PFSK-1 (cell line): ENCODE data around the gene TBC1D32.

Source experiments
- FOXP2 ChIP-seq: optimal IDR thresholded peaks from 2 replicates; pipeline ENCODE3; 2011; ENCODE audit warnings: borderline replicate concordance, control low read depth, inconsistent platforms; ENCODE audit not compliant: insufficient read depth; ENCODE audit errors: extremely low read length, extremely low read depth
- POLR2AphosphoS5 ChIP-seq: IDR thresholded peaks from 2 replicates; pipeline ENCODE4 v1.6.1; 2012; ENCODE audit warnings: low read depth, mild to moderate bottlenecking, control low read depth, low read length, moderate library complexity
- REST ChIP-seq, 2 experiments: IDR thresholded peaks; 2 replicates each; pipeline versions ENCODE4 v1.6.1 to v1.8.0; 2011 to 2012; ENCODE audit warnings: low read depth in 2 of 2, low read length in 2 of 2, control low read depth in 1 of 2, inconsistent platforms in 1 of 2, mild to moderate bottlenecking in 1 of 2, moderate library complexity in 1 of 2; ENCODE audit not compliant: insufficient read depth in 1 of 2
- SIN3A ChIP-seq: IDR thresholded peaks from 2 replicates; pipeline ENCODE4 v1.6.1; 2012; ENCODE audit warnings: mild to moderate bottlenecking, low read length, moderate library complexity, borderline replicate concordance; ENCODE audit not compliant: insufficient read depth
- TAF1 ChIP-seq: IDR thresholded peaks from 2 replicates; pipeline ENCODE4 v1.6.1; 2012; ENCODE audit warnings: low read length, control low read depth, borderline replicate concordance; ENCODE audit not compliant: insufficient read depth

Gene TBC1D32

GRCh38 chr6:121319112-121319553 is 15.1 kb downstream of the TBC1D32 start:
- TF ChIP-seq POLR2AphosphoS5 (no peak), SIN3A (no peak), TAF1 (no peak), REST (IDR thresholded peaks at IDR 0.05; ENCODE audit: insufficient read depth in 1 of 2, low read depth in 2 of 2, low read length in 2 of 2) (no peak), FOXP2 (no peak)

DNA sequence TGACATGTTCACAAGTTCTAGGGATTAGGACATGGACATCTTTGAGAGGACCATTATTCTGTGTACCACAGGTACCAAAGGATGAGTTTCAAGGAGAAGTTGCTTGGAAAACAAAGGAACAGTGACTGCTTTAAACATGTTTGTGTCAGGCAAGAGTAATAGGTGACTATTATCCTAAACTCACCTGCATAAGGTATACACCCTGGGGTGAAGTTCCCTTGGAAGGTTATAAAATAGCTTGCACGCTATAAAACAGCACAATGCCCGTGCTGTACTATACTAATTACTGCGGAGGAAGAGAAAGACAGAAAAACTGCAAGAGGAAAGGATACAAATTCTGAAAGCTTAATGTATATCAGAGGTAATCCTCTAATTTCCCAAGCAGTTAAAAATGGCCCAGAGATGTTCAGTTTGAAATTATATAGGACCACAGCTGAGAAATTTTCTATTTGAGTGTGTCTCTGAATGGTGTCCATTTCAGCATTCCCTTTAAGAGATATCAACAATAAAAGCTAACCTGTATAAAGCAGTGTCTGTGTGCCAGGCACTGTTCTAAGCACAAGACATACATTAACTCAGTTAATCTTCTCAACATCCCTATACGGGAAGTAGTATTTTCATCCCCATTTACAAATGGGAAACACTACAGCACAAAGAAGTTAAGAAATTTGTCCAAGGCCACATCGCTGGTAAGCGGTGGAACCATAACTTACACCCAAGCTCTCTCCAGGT is 19.7 kb downstream of the TBC1D32 start:
- TF ChIP-seq POLR2AphosphoS5 (no peak), REST (IDR thresholded peaks at IDR 0.05; ENCODE audit: insufficient read depth in 1 of 2, low read depth in 2 of 2, low read length in 2 of 2) (no peak), TAF1 (no peak), SIN3A (no peak)

GRCh38 chr6:121310495-121310894 is 23.8 kb downstream of the TBC1D32 start:
- TF ChIP-seq SIN3A, result no peak
- no peak for TF ChIP-seq FOXP2
- no peak for TF ChIP-seq TAF1
- TF ChIP-seq POLR2AphosphoS5, result no peak
- no peak for TF ChIP-seq REST (IDR thresholded peaks at IDR 0.05; ENCODE audit: insufficient read depth in 1 of 2, low read depth in 2 of 2, low read length in 2 of 2)

DNA sequence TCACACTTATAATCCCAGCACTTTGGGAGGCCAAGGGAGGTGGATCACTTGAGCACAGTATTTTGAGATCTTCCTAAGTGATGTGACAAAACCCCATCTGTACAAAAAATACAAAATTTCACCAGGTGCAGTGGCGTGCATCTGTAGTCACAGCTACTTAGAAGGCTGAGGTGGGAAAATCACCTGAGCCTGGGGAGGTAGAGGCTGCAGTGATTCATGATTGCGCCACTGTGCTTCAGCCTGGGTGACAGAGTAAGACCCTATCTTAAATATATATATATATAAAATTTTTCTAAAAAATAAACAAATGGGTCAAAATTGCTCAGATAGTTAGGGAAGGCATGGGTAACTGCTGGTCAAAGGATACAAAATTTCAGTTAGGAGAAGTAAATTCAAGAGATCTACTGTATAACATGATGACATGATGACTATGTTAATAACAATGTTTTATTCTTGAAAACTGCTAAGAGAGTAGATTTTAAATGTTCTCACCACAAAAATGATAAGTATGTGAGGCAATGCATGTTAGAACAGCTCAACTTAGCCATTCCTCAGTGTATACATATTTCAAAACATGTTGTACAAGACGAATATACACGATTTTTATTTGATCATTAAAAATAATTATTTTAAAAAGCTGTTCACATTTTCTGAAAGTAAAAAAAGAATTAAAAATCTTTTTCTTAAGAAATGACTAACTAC is 24.4 kb downstream of the TBC1D32 start:
- no peak for TF ChIP-seq POLR2AphosphoS5
- TF ChIP-seq FOXP2, result no peak

- TF ChIP-seq REST (IDR thresholded peaks at IDR 0.05; ENCODE audit: insufficient read depth in 1 of 2, low read depth in 2 of 2, low read length in 2 of 2) (no peak), POLR2AphosphoS5 (no peak), SIN3A (no peak), TAF1 (no peak), FOXP2 (no peak)
Observed at GRCh38 chr6:121305957-121306607, 28.2 kb downstream of the TBC1D32 start.
